ENCODE measurements around the gene CPLX3.

The CPLX3 gene

GRCh38 chr15:74829486-74829885 lies 3.1 kb downstream of the CPLX3 start:
- DNase-seq (ENCODE audit: low spot score), result no peak

GRCh38 chr15:74829991-74830390 lies 3.6 kb downstream of the CPLX3 start:
- DNase-seq (ENCODE audit: low spot score), result no peak

GRCh38 chr15:74830868-74831267 lies 4.4 kb downstream of the CPLX3 start:
- no peak for DNase-seq (ENCODE audit: low spot score)

GRCh38 chr15:74831813-74832495 lies 5.5 kb downstream of the CPLX3 start:
- DNase-seq (ENCODE audit: low spot score), result no peak

- DNase-seq (ENCODE audit: low spot score), result no peak
Observed at GRCh38 chr15:74832826-74833225, 6.4 kb downstream of the CPLX3 start.

GRCh38 chr15:74833376-74834107 lies 7.1 kb downstream of the CPLX3 start:
- DNase-seq (ENCODE audit: low spot score), result no peak

- DNase-seq (ENCODE audit: low spot score), result peak; percentile 55
Observed at GRCh38 chr15:74835312-74835823, 8.9 kb downstream of the CPLX3 start.

- no peak for DNase-seq (ENCODE audit: low spot score)
Observed at GRCh38 chr15:74836846-74837245, 10.4 kb downstream of the CPLX3 start.

GRCh38 chr15:74837482-74838136 lies 11.2 kb downstream of the CPLX3 start:
- no peak for DNase-seq (ENCODE audit: low spot score)

GRCh38 chr15:74838137-74838516 lies 11.7 kb downstream of the CPLX3 start:
- no peak for DNase-seq (ENCODE audit: low spot score)

- no peak for DNase-seq (ENCODE audit: low spot score)
Observed at GRCh38 chr15:74838746-74839525, 12.5 kb downstream of the CPLX3 start.

- no peak for DNase-seq (ENCODE audit: low spot score)
Observed at GRCh38 chr15:74839526-74840395, 13.3 kb downstream of the CPLX3 start.

GRCh38 chr15:74840851-74841775 lies 14.7 kb downstream of the CPLX3 start:
- no peak for DNase-seq (ENCODE audit: low spot score)

- no peak for DNase-seq (ENCODE audit: low spot score)
Observed at GRCh38 chr15:74841891-74842373, 15.5 kb downstream of the CPLX3 start.

GRCh38 chr15:74842581-74843444 lies 16.4 kb downstream of the CPLX3 start, which contains the start of gene ULK3:
Gene ULK3, minus strand, starts transcription at chr15:74843156. Its CDS starts 51 bp downstream, at chr15:74843105.
- DNase-seq (ENCODE audit: low spot score), result peak; percentile 80

- no peak for DNase-seq (ENCODE audit: low spot score)
Observed at GRCh38 chr15:74843445-74843828, 17.0 kb downstream of the CPLX3 start.

- no peak for DNase-seq (ENCODE audit: low spot score)
Observed at GRCh38 chr15:74843891-74844299, 17.5 kb downstream of the CPLX3 start.

- no peak for DNase-seq (ENCODE audit: low spot score)
Observed at GRCh38 chr15:74844319-74845207, 18.1 kb downstream of the CPLX3 start.
